Ishikawa (cell line): Measurements from ENCODE around the gene HEATR1.

Experiments used
- CEBPB ChIP-seq: IDR thresholded peaks from 2 replicates; pipeline ENCODE4 v1.6.1; 2012
- CREB1 ChIP-seq: IDR thresholded peaks from 2 replicates; pipeline ENCODE4 v1.6.1; 2012; ENCODE audit warnings: low read depth
- EGR1 ChIP-seq: IDR thresholded peaks from 2 replicates; pipeline ENCODE4 v1.6.1; 2012
- EP300 ChIP-seq: IDR thresholded peaks from 2 replicates; pipeline ENCODE4 v1.6.1; 2012; ENCODE audit warnings: borderline replicate concordance
- FOXM1 ChIP-seq: IDR thresholded peaks from 2 replicates; pipeline ENCODE4 v1.6.1; 2012; ENCODE audit warnings: low read depth, borderline replicate concordance
- MAX ChIP-seq: IDR thresholded peaks from 2 replicates; pipeline ENCODE4 v1.6.1; 2012
- NFIC ChIP-seq: IDR thresholded peaks from 2 replicates; pipeline ENCODE4 v1.6.1; 2012
- RAD21 ChIP-seq: IDR thresholded peaks from 2 replicates; pipeline ENCODE4 v1.6.1; 2012; ENCODE audit warnings: low read depth
- REST ChIP-seq: IDR thresholded peaks from 2 replicates; pipeline ENCODE4 v1.6.1; 2012; ENCODE audit warnings: low read depth, mild to moderate bottlenecking
- TAF1 ChIP-seq: IDR thresholded peaks from 2 replicates; pipeline ENCODE4 v1.6.1; 2012; ENCODE audit warnings: low read depth, mild to moderate bottlenecking
- TCF12 ChIP-seq: IDR thresholded peaks from 2 replicates; pipeline ENCODE4 v1.6.1; 2012; ENCODE audit warnings: low read depth
- TEAD4 ChIP-seq: IDR thresholded peaks from 2 replicates; pipeline ENCODE4 v1.6.1; 2012
- USF1 ChIP-seq: IDR thresholded peaks from 2 replicates; pipeline ENCODE4 v1.6.1; 2012
- YY1 ChIP-seq: IDR thresholded peaks from 2 replicates; pipeline ENCODE4 v1.6.1; 2012; ENCODE audit warnings: low read depth
- ZBTB7A ChIP-seq: IDR thresholded peaks from 2 replicates; pipeline ENCODE4 v1.6.1; 2012; ENCODE audit warnings: low read depth

Gene HEATR1

DNA sequence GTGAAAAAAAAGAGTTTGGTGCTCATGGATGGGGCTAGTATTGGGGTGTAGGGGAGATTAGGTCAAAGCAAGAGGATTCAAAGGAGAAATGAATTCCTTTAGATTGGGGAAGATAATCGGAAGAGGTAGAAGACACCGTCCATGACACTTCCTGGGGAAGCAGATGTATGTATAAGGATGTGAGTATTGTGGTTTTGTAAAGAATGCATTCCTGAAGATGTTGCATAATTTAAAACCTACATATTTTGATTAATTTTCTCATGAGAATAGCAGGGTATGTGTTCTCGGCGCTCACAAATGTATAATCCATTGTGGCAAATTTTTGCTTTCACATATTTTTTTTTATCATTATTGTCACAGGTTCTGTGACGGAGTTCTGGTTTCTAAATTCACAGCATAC, 86.0 kb downstream of the HEATR1 start:
- TF ChIP-seq RAD21: no peak
- no peak for TF ChIP-seq CEBPB
- no peak for TF ChIP-seq FOXM1
- TF ChIP-seq NFIC: no peak
- no peak for TF ChIP-seq TAF1
- TF ChIP-seq USF1: no peak
- no peak for TF ChIP-seq ZBTB7A
- TF ChIP-seq MAX: no peak
- no peak for TF ChIP-seq EP300
- no peak for TF ChIP-seq TEAD4
- TF ChIP-seq TCF12: no peak
- no peak for TF ChIP-seq CREB1
- TF ChIP-seq YY1: no peak
- TF ChIP-seq REST: no peak
- no peak for TF ChIP-seq EGR1

DNA sequence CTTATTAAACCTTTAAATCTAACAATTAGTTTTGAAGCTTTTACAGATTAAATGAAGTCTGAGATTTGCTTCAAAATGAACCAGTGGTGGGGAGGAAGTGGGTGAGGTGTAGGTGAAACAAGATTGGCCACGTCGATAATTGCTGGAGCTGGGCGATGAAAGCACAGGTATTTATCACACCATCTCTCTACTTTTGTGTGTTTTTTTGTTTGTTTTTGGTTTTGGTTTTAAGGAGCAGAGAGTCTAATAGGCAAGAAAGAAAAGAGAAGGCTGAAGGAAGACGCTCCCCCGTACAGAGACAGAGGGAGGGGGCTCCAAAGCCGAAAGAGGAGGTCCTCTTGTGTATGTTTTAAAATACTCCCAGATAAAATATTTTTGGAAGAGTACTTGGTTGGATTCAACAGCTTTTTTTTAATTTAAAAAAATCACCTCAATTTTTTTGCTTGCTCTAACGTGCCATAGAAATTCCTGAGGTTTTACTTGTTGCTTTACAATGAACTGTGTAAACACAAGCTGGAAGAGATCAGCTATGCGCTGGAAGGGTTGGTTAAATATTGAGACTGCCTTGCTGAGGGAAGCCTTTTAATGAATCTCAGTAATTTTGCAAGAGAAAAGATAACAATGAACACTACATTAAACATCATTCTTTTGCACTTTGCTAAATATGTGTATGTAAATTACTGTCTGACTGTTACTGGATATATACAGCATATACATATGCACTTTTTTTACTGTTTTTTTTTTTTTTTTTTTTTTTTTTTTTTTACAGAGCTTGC, 87.2 kb downstream of the HEATR1 start:
- TF ChIP-seq NFIC (no peak), EP300 (no peak), USF1 (no peak), TAF1 (no peak), TCF12 (no peak), TEAD4 (no peak)

- TF ChIP-seq NFIC (no peak), TAF1 (no peak), YY1 (no peak), USF1 (no peak), MAX (no peak), CEBPB (no peak), FOXM1 (no peak), RAD21 (no peak), EP300 (no peak), CREB1 (no peak), TEAD4 (no peak), ZBTB7A (no peak), TCF12 (no peak), REST (no peak), EGR1 (no peak)
Measured at GRCh38 chr1:236515443-236515958, 88.8 kb downstream of the HEATR1 start.

DNA sequence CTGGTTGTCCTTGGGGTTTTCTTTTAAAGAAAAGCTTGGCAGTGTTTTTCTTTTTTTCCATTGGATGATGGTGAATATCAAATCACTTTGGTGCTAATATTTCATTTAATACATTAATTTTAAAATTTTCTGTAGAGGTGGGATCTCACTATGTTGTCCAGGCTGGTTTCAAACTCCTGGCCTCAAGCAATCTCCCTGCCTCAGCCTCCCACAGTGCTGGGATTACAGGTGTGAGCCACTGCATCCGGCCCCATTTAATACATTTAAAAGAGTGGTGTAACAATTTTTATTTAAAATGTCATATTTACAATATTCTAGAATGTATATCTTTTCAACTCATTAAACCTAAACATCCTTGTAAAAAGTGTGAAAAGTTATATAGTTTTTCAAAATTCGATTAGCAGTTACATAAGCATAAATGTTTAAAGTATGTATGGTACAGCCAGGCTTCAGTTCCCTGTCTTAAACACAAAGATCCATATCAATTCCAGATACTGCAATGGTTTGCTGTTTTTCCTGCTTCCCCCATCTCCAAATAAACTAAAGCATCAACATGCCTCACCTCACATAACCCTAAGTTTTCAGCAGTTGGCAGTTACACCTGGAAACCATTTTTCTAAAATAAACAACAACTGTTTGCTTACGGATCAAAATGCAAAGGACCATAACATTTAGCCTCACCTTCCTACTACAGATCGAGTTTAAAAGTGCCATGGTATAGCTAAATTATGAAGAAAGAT, 89.4 kb downstream of the HEATR1 start:
- TF ChIP-seq REST: no peak
- no peak for TF ChIP-seq CEBPB
- no peak for TF ChIP-seq TEAD4
- no peak for TF ChIP-seq FOXM1
- no peak for TF ChIP-seq CREB1
- TF ChIP-seq NFIC: no peak
- TF ChIP-seq ZBTB7A: no peak
- TF ChIP-seq TAF1: no peak
- no peak for TF ChIP-seq YY1
- no peak for TF ChIP-seq RAD21
- TF ChIP-seq MAX: no peak
- TF ChIP-seq EGR1: no peak
- no peak for TF ChIP-seq USF1
- no peak for TF ChIP-seq EP300
- TF ChIP-seq TCF12: no peak
